Stimulated activated CD8-positive, alpha-beta memory T cell treated with anti-CD3 and anti-CD28 coated beads, Interleukin-7, amount 100 ng/mL, for 1 hour (primary cell): Measurements from ENCODE around the gene IKBKE.

Experiments used
- DNase-seq, 2 donors: peaks; one replicate each; pipeline ENCODE4 v3.0.0-alpha.2; 2020; ENCODE audit warnings: low read depth in 2 of 2

IKBKE gene

DNA sequence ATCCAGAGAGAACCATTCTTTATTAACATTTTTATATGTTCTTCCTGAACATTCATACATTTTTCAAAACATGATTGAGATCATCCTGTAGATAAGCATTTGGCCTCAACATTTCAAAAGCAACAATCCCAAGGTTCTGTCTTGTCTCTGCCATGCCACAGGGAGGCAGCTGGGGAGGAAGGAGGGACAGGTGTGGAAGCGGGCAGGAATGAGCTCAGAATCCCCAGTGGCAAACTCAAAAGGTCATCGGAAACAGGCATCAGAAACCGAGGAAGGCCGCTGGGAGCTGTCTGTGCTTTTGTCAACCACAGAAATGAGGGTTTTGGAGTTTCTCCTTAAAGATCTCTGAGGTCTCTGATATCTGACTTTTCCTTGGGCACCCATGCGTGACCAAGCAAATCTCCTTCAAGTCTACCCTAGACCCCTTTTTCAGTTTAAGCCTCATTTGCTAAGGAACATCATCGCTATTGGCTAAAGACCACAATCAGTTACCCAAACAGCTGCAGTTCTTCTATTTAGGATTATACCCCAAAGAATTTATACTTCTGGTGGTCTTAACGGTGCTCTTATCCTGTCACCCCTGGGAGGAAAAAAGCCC lies 71.1 kb downstream of the IKBKE start:
- DNase-seq, result no peak

DNA sequence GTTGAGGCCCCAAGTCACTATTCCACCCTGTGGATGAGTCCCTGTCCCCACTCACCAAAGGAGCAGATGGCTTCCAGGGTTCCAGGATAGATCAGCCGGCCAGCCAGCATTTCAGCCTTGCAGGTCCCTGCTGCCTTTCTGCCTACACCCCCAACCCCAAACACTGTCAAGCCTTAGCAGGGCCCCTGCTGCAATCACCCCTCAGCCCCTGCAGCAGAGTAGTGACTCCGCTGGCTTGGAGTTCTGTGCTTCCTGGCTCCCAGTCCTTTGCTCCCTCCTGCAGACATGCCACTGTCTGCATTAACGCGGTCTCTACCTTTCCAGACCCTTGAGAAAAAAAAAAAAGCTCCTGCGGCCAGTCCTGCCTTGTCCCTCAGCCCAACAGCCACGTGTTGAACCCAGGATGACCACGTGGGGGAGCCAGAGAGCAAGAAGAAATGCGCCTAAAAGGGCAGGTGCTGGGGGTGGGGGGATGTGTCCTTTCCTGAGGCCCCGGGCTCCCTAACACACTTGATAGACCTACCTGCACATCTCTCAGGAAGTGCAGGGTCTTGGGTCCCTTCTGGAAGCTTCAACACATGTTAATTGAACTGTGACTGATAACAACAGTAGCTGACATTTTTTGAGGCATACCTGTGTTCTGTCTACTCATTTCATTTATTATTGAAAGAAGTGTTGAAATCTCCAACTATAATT lies 74.4 kb downstream of the IKBKE start:
- DNase-seq, result peak; percentile 59 to 81

DNA sequence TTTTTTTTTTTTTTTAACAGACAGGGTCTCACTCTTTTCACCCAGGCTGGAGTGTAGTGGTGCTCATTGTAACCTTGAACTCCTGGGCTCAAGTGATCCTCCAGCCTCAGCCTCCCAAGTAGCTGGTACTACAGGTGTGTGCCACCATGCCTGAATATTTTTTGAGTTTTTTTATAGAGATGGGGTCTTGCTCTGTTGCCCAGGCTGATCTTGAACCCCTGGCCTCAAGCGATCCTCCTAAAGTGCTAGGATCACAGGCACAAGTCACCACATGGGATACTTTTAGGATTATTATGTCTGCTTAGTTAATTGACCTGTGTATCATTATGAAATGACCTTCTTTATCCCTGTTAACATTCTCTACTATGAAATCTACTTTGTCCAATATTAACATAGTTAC lies 75.1 kb downstream of the IKBKE start:
- no peak for DNase-seq
